ENCODE measurements around the gene ZMIZ1. TPM values are rescaled to one million over a fixed set of nuclear protein-coding genes. Genes with fewer than 3 reads are reported as not detected.

ZMIZ1 gene
- total and polyA plus RNA-seq, 5 donors from 2014 or later = 1.5 to 34.8 (median 2.2) TPM

- Histone ChIP-seq H3K27me3 (ENCODE audit: control insufficient read depth, insufficient read depth, low read length) (no peaks in the 10 kb centered on the region), H3K27ac (ENCODE audit: insufficient read depth, low read length, poor library complexity, severe bottlenecking) (no peak overlapping the region), H3K4me1 (ENCODE audit: control insufficient read depth, insufficient read depth, low read length, poor library complexity, severe bottlenecking) (peaks cover 15% of the 10 kb centered on the region), H3K9me3 (ENCODE audit: control insufficient read depth in 2 of 2, low read length in 2 of 2) (no peaks in the 10 kb centered on the region), H3K36me3 (ENCODE audit: control insufficient read depth, insufficient read depth, low read length) (no peaks in the 10 kb centered on the region), H3K4me3 (ENCODE audit: low read depth, low read length) (no peak overlapping the region)
- no peak for ATAC-seq (ENCODE audit: low read depth in 2 of 2)
- Mint-ChIP-seq H3K9me3 (peaks cover 0 to 1% (median 0%) of the 10 kb centered on the region in 7 donors), H3K4me3 (no peak overlapping the region), H3K4me1 (peaks cover 6 to 77% (median 22%) of the 10 kb centered on the region in 4 donors), H3K27ac (peak overlapping the region in 2 of 3 donors; percentile 55 to 66), H3K36me3 (no peaks in the 10 kb centered on the region), H3K27me3 (no peaks in the 10 kb centered on the region)
- DNase-seq = no peak
Observed at GRCh38 chr10:79103129-79103528, 34.4 kb downstream of the ZMIZ1 start.

DNA sequence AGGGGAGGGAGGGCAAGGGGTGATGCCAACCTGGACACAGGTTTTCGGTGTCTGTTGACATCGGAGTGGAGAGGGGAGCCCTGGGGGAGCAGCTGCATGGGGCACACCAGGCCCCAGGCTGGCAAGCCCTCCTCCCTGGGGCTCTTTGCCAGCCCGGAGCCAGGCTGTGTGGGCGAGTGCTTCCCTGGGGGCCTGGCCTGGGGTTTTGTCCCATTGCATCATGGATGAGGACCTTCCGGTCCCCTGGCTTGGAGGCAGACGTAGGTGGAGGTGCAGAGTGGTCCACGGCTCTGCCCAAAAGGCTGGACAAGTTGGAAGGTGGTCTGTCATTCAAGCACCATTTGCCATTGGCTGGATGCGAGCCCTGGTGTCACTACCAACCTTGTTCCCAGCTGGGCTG is 34.8 kb downstream of the ZMIZ1 start:
- H3K4me3 ChIP-seq (ENCODE audit: low read depth, low read length) = no peak overlapping the region
- peaks cover 15% of the 10 kb centered on the region for H3K4me1 ChIP-seq (ENCODE audit: control insufficient read depth, insufficient read depth, low read length, poor library complexity, severe bottlenecking)
- H3K9me3 Mint-ChIP-seq = peaks cover 0 to 1% (median 0%) of the 10 kb centered on the region in 7 donors
- H3K9me3 ChIP-seq (ENCODE audit: control insufficient read depth in 2 of 2, low read length in 2 of 2) = no peaks in the 10 kb centered on the region
- no peak overlapping the region for H3K27ac Mint-ChIP-seq
- H3K27me3 ChIP-seq (ENCODE audit: control insufficient read depth, insufficient read depth, low read length) = no peaks in the 10 kb centered on the region
- DNase-seq = no peak
- ATAC-seq (ENCODE audit: low read depth in 2 of 2) = no peak
- no peak overlapping the region for H3K27ac ChIP-seq (ENCODE audit: insufficient read depth, low read length, poor library complexity, severe bottlenecking)
- H3K36me3 ChIP-seq (ENCODE audit: control insufficient read depth, insufficient read depth, low read length) = no peaks in the 10 kb centered on the region
- H3K27me3 Mint-ChIP-seq = no peaks in the 10 kb centered on the region
- H3K4me1 Mint-ChIP-seq = peaks cover 6 to 77% (median 20%) of the 10 kb centered on the region in 4 donors
- no peak overlapping the region for H3K4me3 Mint-ChIP-seq
- H3K36me3 Mint-ChIP-seq = no peaks in the 10 kb centered on the region

- no peak for ATAC-seq (ENCODE audit: low read depth in 2 of 2)
- H3K27me3 Mint-ChIP-seq = no peaks in the 10 kb centered on the region
- H3K27me3 ChIP-seq (ENCODE audit: control insufficient read depth, insufficient read depth, low read length) = no peaks in the 10 kb centered on the region
- H3K27ac Mint-ChIP-seq = peak overlapping the region in 1 of 3 donors; percentile 72
- no peak for DNase-seq
- H3K9me3 Mint-ChIP-seq = peaks cover 0 to 1% (median 0%) of the 10 kb centered on the region in 7 donors
- peaks cover 7% of the 10 kb centered on the region for H3K4me1 ChIP-seq (ENCODE audit: control insufficient read depth, insufficient read depth, low read length, poor library complexity, severe bottlenecking)
- peaks cover 6 to 71% (median 20%) of the 10 kb centered on the region in 4 donors for H3K4me1 Mint-ChIP-seq
- H3K27ac ChIP-seq (ENCODE audit: insufficient read depth, low read length, poor library complexity, severe bottlenecking) = no peak overlapping the region
- H3K4me3 ChIP-seq (ENCODE audit: low read depth, low read length) = no peak overlapping the region
- H3K36me3 ChIP-seq (ENCODE audit: control insufficient read depth, insufficient read depth, low read length) = no peaks in the 10 kb centered on the region
- no peaks in the 10 kb centered on the region for H3K36me3 Mint-ChIP-seq
- no peaks in the 10 kb centered on the region for H3K9me3 ChIP-seq (ENCODE audit: control insufficient read depth in 2 of 2, low read length in 2 of 2)
- H3K4me3 Mint-ChIP-seq = no peak overlapping the region
Observed at GRCh38 chr10:79105150-79105739, 36.5 kb downstream of the ZMIZ1 start.

DNA sequence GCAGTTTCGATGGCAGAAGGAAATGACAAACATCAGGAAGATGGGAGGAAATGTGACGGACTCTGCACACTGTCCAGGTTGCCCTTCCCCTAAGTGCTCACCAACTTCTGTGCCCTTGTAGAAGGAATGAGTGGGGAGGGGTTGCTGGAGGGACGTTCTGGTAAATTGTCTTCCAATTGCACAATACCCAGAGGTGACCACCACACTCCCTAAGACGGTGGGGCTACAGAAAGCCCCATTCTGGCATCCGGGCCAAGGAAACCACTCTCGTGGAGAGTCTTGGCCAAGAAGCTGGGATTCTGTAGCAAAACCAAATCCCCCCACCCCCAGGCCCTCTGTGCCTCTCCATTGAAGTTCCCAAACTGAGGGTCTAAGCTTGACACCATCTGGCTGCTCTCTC is 37.1 kb downstream of the ZMIZ1 start:
- H3K27ac Mint-ChIP-seq = peak overlapping the region in 1 of 3 donors; percentile 62
- ATAC-seq (ENCODE audit: low read depth in 2 of 2) (no peak), DNase-seq (no peak)
- H3K4me1 Mint-ChIP-seq = peaks cover 6 to 70% (median 20%) of the 10 kb centered on the region in 4 donors
- H3K9me3 Mint-ChIP-seq = peaks cover 0 to 1% (median 0%) of the 10 kb centered on the region in 7 donors
- no peaks in the 10 kb centered on the region for H3K36me3 Mint-ChIP-seq
- Histone ChIP-seq H3K9me3 (ENCODE audit: control insufficient read depth in 2 of 2, low read length in 2 of 2) (no peaks in the 10 kb centered on the region), H3K27ac (ENCODE audit: insufficient read depth, low read length, poor library complexity, severe bottlenecking) (no peak overlapping the region), H3K27me3 (ENCODE audit: control insufficient read depth, insufficient read depth, low read length) (no peaks in the 10 kb centered on the region), H3K4me3 (ENCODE audit: low read depth, low read length) (no peak overlapping the region), H3K36me3 (ENCODE audit: control insufficient read depth, insufficient read depth, low read length) (no peaks in the 10 kb centered on the region), H3K4me1 (ENCODE audit: control insufficient read depth, insufficient read depth, low read length, poor library complexity, severe bottlenecking) (peaks cover 7% of the 10 kb centered on the region)
- no peak overlapping the region for H3K4me3 Mint-ChIP-seq
- H3K27me3 Mint-ChIP-seq = no peaks in the 10 kb centered on the region

DNA sequence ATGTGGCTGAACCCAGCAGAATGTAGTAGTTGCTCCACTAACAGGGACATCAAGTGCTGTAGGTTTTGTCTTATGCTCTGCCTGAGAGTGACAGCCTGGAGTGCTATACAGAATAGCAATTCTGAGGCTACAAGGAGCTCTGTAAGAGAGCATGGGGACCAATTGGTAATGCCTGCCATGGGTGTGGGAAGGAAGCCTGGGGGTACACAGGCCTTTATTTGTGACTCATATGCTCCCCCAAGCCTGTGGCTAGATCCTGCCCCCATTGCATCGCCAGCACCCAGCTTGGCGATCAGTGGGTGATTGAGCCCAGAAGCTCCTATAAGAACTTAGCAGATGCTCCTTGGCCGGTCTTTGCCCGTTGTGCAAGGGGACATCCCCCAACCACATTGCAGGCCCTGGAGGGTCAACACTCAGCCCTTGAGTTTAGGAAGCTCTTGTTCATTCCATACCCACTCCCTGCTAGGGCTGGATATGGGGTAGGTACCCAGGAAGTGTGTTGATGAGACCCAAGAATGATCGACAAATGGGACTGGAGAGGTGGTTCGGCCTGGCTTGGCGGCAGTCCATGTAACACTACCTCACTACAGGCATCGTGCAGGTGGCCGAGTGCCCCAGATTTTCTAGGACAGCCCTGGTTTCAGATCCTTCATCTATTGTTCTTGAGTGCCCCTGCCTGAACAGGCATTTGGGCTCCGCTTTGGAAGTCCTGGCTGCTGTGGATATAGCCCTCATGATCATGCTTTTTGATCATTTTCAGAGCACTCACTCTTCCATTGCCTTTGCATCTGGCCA is 37.7 kb downstream of the ZMIZ1 start:
- Histone ChIP-seq H3K4me1 (ENCODE audit: control insufficient read depth, insufficient read depth, low read length, poor library complexity, severe bottlenecking) (peaks cover 7% of the 10 kb centered on the region), H3K27ac (ENCODE audit: insufficient read depth, low read length, poor library complexity, severe bottlenecking) (no peak overlapping the region), H3K27me3 (ENCODE audit: control insufficient read depth, insufficient read depth, low read length) (no peaks in the 10 kb centered on the region), H3K36me3 (ENCODE audit: control insufficient read depth, insufficient read depth, low read length) (no peaks in the 10 kb centered on the region), H3K9me3 (ENCODE audit: control insufficient read depth in 2 of 2, low read length in 2 of 2) (no peaks in the 10 kb centered on the region), H3K4me3 (ENCODE audit: low read depth, low read length) (no peak overlapping the region)
- no peak for DNase-seq
- no peaks in the 10 kb centered on the region for H3K27me3 Mint-ChIP-seq
- H3K4me3 Mint-ChIP-seq = peak overlapping the region in 1 of 4 donors; percentile 10
- ATAC-seq (ENCODE audit: low read depth in 2 of 2) = no peak
- no peaks in the 10 kb centered on the region for H3K36me3 Mint-ChIP-seq
- H3K4me1 Mint-ChIP-seq = peaks cover 6 to 66% (median 20%) of the 10 kb centered on the region in 4 donors
- H3K9me3 Mint-ChIP-seq = no peaks in the 10 kb centered on the region
- peak overlapping the region in 2 of 3 donors; percentile 47 to 62 for H3K27ac Mint-ChIP-seq

GRCh38 chr10:79107736-79108264 is 39.0 kb downstream of the ZMIZ1 start:
- no peak for DNase-seq
- H3K4me3 Mint-ChIP-seq = no peak overlapping the region
- H3K27me3 Mint-ChIP-seq = no peaks in the 10 kb centered on the region
- peaks cover 6 to 63% (median 19%) of the 10 kb centered on the region in 4 donors for H3K4me1 Mint-ChIP-seq
- H3K9me3 ChIP-seq (ENCODE audit: control insufficient read depth in 2 of 2, low read length in 2 of 2) = no peaks in the 10 kb centered on the region
- peak overlapping the region in 1 of 3 donors; percentile 47 for H3K27ac Mint-ChIP-seq
- H3K36me3 ChIP-seq (ENCODE audit: control insufficient read depth, insufficient read depth, low read length) = no peaks in the 10 kb centered on the region
- H3K36me3 Mint-ChIP-seq = no peaks in the 10 kb centered on the region
- ATAC-seq (ENCODE audit: low read depth in 2 of 2) = no peak
- peaks cover 3% of the 10 kb centered on the region for H3K4me1 ChIP-seq (ENCODE audit: control insufficient read depth, insufficient read depth, low read length, poor library complexity, severe bottlenecking)
- no peaks in the 10 kb centered on the region for H3K9me3 Mint-ChIP-seq
- H3K27ac ChIP-seq (ENCODE audit: insufficient read depth, low read length, poor library complexity, severe bottlenecking) = no peak overlapping the region
- H3K27me3 ChIP-seq (ENCODE audit: control insufficient read depth, insufficient read depth, low read length) = no peaks in the 10 kb centered on the region
- no peak overlapping the region for H3K4me3 ChIP-seq (ENCODE audit: low read depth, low read length)

DNA sequence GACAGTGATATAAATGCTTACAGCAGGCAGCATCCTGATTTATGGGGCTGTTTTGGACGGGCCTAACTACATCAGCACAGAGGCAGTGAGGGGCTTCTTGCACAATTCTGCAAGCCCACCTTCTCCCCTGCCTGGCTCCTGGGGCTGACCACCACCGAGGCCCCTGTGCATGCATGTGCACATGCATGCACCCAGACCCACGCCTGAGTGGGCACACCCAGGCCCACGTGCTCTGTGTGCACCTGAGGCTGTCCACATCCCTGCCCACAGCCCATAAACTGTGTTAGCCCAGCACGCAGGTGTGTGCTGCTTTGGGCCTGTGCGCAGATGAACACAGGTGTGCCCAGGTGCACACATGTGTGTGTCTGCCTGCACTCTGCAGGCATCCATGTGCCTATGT is 40.0 kb downstream of the ZMIZ1 start:
- Mint-ChIP-seq H3K4me3 (no peak overlapping the region), H3K27me3 (no peaks in the 10 kb centered on the region), H3K36me3 (no peaks in the 10 kb centered on the region), H3K27ac (no peak overlapping the region), H3K4me1 (peaks cover 6 to 61% (median 16%) of the 10 kb centered on the region in 4 donors), H3K9me3 (no peaks in the 10 kb centered on the region)
- DNase-seq (no peak), ATAC-seq (ENCODE audit: low read depth in 2 of 2) (no peak)
- Histone ChIP-seq H3K27me3 (ENCODE audit: control insufficient read depth, insufficient read depth, low read length) (no peaks in the 10 kb centered on the region), H3K36me3 (ENCODE audit: control insufficient read depth, insufficient read depth, low read length) (no peaks in the 10 kb centered on the region), H3K9me3 (ENCODE audit: control insufficient read depth in 2 of 2, low read length in 2 of 2) (no peaks in the 10 kb centered on the region), H3K4me3 (ENCODE audit: low read depth, low read length) (no peak overlapping the region), H3K4me1 (ENCODE audit: control insufficient read depth, insufficient read depth, low read length, poor library complexity, severe bottlenecking) (no peaks in the 10 kb centered on the region), H3K27ac (ENCODE audit: insufficient read depth, low read length, poor library complexity, severe bottlenecking) (no peak overlapping the region)

Measured in CD4-positive, CD25-positive, alpha-beta regulatory T cell (primary cell).